AG08395 (cell line): Measurements from ENCODE around the gene GATA3.

Experiments
- DNase-seq: peaks from one replicate; pipeline ENCODE4 v3.0.0; 2012; ENCODE audit warnings: mixed read lengths, low spot score

The GATA3 gene

DNA sequence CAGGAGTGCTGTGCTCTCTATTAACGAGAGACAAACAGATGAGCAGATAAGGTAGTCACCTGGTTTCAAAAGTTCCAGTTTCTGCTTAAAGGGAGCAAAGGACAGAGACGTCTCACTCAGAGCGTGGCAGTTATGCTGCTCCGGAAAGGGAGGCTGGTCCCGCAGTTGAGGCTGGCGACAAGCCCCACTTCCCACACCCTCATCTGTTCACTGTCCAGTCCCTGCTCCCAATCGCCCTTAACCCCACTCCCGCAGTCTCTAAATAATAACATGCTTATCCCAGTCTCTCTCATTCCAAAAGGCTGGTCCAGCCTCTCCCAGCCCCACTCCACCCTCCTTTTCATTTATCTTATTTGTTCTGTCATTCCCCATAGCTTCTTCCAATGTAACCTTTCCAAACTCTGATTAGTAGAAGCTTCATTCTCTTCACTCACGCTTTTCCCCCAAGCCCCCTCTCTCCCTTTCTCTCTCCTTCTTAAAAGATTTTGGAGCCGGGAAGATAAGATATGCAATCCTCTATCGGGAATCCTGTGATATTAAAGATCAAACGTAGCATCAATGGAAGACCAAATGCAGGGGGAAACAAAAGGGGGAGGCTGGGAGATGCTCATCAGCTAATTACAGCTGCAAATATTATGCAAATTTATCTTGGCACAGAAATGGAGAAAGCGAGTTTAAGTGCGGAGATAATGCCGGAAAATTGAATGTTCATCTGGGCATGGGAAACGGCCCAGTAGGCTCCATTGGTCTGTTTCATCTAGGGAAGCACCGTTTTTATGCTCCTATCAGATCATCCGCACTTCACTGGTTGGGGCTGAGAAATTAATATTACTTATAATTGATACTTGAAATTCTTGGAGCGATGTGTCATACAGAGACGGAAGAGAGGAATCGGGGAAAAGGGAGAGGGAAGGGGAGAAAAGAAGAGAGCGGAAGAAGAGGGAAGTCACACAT, 16.3 kb upstream of the GATA3 start:
- DNase-seq = no peak

DNA sequence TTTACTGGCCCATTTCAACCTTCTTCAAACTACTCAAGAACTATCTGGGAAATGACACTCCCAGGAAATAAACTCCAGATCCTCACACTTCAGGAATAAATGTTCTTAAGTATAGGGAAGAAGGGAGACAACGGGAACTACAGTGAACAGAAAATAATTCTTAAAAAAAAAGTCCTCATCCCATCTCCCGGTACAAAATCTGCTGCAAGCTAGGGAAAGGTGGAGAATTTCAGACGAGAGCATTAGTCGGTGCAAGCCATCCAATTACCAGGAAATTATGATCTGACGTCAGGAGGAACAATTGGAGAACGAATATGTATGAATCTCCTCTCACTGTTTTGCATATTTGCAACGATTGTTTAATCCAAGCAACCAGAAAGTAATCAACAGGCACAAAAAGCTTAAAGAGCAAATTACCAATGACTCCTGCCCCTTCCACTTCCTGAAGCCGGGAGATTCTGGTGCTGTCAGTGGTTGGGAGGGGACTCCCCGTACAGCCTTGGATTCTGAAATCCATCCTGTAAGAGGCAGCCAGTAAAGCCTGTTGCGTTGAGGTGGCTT, 15.1 kb upstream of the GATA3 start:
- DNase-seq = no peak

DNA sequence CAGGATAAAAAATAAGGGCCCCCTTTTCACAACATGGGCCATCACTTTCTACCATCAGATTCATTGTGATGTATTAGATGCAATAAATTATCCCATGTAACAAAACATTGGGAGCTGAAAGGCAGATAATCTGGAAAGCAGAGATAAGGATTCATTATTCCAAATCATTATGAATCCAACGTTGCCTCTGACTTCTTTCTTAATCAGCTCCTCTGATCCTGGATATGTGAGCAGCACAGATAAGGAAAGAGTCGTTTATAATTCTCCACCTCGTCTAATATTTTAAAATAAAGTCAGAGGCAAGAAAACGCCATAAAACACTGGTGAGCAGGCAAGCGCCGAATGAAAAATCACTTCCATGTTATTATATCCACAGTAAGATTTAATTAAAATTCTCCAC, 13.8 kb upstream of the GATA3 start:
- no peak for DNase-seq

DNA sequence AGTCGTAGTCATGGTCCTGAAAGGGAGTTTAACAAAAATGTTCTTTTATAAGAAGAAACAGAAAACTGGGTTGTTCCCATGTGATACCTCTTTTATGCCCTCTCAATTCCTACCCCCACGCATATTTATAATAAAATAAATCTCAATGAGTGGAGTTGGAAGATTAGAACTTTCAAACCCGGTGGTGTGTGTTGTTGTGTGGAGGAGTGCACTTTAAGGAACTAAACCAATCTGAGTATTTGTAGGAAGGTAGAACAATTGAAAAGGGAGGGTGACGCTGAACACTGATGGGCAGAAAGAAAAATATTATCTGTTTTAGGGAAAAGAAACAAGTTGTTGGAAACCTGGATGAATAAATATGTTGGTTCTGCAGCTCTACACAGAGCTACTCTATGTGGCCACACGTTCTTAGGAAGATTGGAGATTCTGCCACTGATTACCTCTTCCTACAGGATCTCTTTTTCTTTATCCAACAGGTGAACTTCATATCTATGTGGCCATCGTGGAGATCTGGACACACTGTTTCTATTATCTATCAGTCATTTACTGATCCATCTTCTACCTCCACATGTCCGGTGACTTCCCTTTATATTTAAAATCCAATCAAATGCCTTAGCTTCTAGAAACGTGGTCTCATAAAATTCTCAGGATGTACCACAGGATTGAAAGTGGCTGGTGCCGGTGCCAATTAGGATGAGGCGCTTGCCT, 13.1 kb upstream of the GATA3 start:
- no peak for DNase-seq

DNA sequence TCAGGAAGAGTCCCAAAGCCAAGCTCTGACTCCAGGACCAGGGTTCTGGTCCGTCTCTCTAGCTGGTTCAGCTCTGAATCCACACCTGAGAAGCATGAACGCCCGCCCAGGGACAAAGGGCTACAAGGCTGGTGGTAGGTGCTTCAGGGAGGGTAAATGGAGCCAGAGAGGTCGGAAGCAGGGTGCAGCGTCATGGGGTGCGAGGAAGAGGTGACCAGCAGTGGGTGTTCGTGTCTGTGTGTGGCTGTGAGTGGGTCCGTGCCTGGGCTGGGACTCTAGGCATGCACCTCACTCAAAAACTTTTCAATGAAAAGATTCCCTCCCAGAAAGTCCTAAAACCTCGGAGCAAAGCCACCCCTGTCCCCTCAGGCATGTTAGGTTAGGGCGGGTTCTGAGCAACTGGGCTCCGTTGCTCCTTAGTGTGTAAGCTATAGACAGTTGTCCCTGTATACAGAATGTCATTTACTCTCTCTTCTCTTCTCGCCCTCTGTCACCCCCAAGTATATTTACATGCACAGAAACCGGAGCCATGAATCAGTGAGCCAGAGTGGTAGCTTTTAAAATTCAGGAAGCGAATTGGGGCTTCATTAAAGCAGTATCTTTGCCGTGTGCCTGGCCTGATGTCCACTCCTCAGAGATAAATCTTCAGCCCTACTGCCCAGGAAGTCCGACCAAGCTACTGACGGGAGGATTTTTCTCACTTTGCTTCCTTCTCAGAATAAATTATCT, 12.3 kb upstream of the GATA3 start:
- no peak for DNase-seq

DNA sequence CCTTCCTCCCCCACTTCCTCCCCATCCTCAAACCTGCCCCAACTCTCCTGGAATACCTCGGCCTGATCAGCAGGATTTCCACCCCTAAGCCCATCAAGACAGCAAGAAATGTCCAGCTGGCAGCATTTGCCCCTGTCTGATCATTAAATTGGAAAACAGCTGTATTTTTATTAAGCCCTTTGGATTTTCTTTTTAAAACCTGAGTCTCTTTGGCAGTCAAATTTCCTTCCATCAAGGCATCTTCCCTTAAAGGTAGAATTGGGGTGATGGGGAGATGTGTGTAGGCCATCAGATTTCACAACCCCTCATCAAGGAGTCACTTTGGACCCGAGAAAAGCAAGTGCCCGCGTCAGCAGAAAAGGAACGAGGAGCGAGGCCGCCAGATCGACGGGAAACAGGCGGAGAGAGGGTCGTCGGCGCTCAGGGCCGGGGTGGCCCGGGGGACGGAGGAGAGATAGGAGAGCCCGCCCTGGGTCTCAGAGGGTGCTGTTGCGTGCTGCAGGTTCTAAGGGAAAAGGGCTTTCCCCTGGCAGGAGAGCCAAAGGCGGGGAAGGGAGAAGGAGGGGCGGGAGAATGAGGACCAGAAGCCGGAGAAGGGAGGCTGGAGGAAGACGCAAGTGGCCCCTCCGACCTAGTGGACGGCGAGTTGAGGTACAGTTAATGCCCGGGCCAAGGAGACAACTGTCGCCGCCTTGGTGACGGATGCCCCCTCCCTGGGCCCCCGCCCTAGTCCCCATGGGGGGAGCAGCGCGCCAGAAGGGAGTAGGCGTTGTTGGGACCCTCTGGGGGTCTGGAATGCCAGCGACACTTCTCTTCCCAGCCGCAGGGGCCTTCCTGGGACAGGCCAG, 11.5 kb upstream of the GATA3 start:
- no peak for DNase-seq

DNA sequence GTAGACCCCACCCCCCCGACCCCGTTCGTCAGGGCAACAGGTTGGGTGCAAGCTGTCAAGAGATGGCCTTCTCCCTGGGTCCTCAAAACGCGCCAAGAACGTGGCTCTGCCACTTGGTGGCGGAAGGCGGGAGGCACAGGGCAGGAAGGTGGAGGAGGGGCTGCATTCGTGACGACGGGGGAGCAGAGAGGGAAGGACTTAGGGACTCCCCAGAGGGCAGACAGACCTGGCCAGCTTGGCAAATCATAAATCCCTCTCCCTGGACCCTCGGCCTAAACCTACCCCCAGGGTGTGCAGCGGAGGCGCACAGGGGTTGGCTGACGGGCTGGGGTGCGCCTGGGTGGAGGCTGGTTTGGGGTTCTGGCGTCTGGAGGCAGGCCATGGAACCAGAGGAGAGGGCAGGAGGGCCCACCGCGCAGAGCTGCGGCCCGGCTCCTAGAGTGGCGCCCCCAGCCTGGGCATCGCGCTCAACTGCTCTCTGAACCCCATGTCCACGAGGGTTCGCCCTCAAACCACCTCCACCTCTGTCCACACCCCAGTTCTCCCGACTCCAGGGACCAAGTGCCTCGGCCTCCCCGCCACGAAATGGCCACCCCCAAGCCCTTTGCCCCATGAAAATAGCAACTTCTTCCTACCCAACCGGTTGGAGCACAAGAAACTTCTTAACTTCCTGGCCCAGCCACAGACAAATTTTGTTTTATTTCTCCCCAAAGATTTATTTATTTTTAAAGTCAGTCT, 10.8 kb upstream of the GATA3 start:
- DNase-seq = no peak

DNA sequence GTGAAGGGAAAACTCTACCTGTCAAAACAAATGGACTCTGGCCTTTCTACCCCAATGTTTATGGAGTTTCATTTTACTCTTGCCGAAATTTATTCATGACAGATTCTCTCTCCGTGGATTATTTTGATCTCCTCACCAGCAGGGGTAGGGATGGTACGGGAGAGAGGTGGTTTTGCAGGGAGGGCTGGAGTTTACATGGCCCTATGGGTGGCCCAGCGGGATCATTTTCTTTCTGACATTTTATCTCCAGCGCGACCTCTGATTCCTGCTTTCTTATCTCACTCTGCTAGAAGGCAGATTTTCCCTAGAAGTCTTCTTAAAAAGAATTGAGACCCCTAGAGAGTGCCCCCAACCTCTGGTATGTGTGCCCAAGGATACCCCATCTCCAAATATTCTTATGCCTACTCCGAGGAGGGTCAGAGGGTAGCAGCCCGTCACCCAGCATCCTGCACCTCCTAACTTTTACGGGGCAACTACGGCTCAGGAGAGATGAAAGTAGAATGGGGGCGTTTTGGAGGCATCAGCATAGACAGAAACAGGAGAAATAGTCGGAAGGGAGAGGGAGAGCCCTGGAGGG, 10.1 kb upstream of the GATA3 start:
- no peak for DNase-seq

DNA sequence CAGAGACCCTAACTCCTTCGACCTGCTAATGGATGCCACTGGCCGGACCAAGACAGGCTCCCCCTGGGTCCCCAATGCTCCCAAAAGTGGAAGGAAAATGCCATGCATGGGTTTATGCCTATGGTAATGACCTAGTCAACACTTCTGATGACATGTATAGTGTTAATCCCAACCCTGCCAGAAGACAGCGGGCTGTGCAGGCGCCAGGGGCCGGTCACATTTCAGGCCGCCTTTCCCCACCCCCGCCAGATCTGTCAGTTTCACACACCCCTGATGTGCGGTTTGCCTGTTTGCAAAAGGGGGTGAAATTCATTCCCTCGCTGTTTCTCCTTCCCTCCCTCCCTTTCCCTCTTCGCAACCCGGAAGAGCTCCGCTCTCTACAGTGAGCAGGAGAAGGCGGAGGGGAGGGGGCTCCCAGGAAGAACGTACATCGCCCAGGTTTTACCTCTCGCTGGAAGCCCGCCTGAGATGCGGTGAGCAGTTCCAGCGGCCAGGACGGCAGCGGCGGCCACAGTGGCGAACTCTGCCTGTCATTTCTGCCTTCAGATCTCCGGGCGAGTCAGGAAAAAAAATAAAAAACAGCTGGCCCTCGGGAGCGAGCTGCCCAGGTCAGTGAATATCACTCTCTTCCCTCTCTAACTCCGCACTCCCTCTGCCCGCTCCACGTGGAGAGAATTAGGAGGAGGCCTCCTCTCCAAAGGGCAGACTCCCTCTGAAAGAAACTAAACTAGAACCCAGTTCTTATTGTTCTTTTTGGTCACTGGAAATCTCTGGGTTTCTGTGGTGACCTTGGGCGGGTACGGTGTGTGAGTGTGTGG, 9.4 kb upstream of the GATA3 start:
- DNase-seq = no peak

DNA sequence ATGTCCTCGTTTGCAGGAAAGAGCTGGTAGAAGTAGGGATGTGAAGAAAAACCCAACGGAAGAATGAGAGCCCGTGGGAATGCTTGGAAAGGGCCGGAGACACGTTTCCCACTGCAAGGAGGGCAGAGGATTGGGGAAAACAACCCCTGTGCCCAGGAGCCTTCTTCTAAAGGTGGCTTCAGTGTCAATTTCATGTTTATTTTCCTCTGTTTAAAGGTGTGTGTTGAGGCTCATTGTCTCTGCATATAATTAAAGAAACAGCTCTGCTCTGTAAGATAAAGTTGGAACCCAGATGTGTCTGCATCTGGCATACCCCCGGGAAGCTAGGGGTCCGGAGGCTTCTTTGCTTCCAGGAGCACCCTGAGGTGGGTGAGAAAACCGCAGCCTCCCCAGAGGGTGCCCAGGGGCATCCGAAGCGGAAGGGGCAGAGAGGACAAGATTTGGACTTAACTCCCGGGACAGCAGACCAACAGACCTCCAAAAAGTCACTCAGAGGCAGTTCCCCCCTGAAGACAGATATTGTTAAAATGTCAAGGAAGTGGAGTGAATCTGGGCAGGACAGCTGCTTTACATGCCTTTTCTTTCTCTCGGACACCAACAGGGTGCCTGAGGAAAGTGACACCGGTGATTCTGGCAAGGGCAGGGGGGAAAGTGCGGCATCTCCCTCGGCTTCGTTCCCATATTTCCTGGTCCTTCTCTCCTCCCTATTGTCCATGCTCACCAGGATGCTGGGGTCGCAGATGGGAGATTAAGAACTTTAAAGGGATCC, 8.6 kb upstream of the GATA3 start:
- no peak for DNase-seq

DNA sequence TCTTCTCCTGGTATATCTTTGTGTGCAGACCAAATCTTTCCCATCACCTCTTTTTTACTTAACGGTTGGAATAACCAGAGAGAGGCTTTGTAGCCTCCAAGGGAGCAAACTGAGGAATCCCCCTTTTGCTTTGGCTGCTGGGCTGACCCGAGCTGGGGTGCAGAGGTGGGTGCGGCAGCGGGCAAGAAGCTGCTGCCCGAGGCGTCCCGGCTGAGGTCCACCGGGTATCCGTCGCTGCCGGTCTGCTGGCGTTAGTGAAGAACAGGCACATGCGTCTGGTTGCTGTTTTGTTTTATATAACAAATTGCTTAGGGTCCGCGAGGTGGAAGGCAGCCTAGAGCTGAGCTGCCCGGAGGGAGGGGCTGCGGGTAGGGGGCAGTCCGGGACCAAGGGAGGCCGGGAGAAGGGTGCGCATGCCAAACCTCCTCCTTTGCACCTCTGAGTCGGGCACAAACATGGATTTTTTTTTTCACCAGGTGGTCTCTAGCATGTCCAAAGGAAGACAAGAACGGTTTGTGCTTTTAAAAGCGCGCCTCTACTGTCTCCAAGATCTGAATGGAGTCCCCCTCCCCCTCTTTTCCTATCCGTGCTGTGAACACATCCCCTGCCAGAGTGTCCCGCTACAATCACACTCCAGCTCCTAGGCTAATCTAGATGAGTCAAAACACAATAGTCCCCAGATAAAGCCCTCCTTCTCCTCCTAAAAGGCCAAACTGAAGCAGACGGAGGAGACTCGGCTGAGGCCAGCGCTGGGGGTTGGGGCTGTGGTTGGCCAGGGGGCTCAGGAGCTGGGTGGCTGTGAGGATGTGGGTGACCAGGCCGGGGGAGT, 6.8 kb upstream of the GATA3 start:
- no peak for DNase-seq

DNA sequence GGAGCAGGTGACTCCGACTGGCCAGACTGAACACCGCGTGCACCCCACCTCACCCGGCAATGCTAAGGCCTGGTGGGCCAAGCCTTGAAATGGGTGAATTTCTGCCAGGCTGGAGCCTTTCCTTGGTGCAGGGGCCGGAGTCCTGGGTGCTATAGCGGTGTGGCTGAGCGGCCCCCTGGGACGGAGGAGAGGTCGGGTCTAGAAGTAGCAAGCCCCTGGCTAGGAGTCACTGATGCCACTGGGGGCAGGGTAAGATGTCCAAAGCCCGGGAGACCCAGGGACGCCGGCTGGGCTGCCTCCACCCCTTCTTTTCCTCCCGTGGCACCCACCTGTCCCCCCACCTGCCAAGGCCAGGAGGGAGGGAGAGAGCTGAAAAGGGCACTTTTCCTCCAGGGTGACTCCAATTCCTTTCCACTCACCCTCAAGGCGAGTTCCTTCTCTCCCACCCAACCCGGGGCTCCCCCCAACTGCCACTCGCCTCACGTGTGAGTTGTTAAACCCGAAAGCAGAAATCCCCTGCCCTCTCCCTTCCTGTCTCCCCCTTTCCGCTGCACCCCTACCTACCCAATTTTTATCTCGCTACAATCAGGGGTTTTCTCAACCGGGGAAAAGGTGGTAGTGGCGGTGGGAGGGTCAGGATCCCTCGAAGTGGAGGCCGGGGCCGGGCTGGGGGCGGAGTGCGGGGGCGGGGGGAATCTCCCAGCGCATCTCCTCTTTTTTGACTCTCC, 6.0 kb upstream of the GATA3 start:
- no peak for DNase-seq

DNA sequence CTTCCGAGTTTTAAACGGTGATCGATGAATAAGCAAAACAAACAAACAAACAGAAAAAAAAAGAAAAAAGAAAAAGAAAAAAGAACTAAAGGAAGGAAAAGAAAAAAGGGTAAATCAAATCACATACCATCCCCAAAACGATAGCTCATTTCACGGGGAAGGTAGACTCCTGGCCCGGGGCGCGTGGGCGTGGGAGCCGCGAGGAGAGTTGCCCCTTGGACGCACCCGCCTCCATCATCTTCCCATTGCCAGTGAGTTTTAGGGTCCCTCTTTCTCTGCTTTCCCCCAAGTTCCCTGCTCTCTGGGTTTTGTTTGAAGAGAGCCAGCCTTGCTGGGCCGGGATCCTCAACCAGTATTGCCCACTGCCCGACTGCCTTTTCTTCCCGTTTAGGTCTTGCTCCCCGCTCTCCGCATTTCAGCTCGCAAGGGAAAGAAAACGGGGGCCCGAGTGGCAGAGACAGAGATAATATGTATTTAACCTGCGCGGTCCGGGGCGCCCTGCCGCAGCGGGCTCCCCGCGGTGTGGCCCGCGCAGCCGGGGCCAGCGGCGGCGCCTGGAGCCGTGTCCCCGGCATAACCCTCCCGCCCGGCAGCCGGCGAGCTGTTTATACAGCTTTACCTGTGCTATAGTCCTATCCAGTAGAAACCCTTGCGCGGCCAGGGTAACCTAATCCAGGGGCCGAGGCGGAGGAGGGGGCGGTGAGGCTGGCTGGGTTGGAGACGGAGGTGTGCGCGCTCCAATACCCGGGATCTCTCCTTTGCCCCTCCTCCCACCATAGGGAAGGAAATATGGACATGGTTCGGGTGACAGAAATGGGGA, 5.2 kb upstream of the GATA3 start:
- no peak for DNase-seq

DNA sequence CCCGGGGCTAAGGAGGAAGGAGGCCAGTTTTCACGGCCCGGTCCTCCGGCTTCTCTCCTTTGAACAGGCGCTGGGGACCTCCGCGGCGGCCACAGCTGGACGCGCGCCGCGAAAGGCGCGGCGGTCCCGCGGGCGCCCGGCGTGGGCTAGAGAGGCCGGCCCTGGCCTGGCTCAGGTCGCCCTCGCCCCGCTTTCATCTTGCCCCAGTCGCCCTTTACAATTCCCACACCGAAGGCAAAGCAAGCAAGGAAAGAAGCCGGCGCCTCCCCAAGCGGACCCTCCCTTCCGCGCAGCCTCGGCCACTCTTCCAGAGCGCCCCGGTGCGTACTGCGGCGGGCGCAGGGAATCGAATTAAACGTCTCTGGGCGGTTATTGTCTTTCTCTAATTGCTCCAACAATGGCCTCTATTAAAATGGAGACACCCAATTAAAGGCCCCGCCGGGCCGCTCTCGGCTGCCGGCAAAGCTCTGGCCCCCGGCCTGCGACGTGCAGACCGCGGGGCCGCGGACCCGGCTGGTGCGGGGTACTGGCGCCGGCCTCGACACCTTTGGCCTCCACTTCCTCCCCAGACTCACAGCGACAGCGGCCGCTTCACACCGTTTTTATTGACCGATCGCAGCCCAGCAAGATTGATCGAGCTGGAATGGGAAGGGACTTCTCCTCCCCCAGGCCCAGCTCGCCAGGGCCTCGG, 4.5 kb upstream of the GATA3 start:
- no peak for DNase-seq

DNA sequence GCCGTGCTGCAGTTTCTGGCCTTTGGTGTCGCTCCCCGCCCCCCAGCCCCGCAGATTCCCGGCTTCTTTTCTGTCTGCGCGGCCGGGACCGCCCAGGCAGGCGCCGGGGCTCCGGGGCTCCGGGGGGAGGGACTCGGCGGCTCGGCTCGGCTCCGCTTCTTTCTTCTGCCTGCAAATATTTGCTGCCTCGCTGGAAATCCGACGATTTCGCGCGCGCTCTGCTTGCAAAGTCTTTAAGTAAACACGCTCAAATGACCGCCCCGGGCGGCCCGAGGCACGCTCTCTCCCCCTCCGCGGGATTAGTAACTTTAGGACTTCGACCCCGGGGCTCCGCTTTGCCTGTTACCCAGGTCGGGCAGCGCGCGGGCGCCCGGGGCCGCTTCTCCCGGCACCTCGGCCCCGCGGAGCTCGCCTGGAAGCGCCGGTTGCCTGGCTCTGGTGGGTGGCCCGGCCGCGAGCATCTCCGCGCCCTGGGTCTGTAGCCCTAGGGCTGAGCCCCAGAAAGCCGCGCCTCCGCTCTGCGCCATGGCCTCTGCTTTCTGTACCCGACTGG, 3.9 kb upstream of the GATA3 start:
- DNase-seq = no peak
